Anterior cingulate cortex (tissue), 58 donors: ENCODE data around the gene ANXA1.
A peak's percentile ranks its signal among the peaks of the same experiment; 100 is the strongest.
"Not testable (repeated sequence)": the region's sequence is repeated elsewhere in the genome, so short reads cannot be mapped to it uniquely, and the experiment has no call there.

Source experiments
- DNase-seq, 58 donors: peaks; one replicate each; lab custom pipeline; 2025; lab: John Stamatoyannopoulos, UW

The ANXA1 gene

DNA sequence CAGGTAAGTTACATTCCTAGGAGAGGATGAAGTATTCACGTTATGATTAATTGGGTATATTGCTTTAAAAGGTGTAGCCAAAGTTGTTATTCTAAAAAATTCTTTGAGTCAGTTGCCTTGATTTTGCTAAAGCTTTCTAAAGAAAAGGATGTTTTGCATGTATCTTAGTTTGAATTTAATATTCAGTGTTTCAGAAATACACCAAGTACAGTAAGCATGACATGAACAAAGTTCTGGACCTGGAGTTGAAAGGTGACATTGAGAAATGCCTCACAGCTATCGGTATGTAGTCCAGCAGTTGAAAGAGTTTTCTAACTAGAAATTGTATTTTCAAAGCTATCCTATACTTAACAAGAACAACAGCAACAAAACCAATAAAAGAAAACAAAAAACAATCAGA is 14.2 kb downstream of the ANXA1 start:
- DNase-seq, result no peak

DNA sequence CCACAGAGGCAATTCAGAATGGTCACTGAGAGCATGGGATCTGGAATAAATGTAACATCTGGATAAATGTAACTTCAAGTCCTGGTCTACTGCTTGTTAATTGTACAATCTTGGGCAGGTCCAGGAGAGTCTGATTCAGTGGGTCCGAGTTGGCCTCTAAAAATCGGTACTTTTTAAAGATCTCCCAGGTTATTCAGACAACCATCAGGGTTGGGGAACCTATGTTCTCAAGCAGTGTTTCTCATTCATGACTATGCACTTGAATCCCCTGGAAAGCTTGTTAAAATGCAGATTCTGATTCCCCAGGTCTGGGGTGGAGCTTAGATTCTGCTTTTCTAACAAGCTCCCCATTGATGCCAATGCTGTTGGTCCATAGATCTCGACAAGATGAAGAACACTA is 14.8 kb downstream of the ANXA1 start:
- DNase-seq, result no peak

DNA sequence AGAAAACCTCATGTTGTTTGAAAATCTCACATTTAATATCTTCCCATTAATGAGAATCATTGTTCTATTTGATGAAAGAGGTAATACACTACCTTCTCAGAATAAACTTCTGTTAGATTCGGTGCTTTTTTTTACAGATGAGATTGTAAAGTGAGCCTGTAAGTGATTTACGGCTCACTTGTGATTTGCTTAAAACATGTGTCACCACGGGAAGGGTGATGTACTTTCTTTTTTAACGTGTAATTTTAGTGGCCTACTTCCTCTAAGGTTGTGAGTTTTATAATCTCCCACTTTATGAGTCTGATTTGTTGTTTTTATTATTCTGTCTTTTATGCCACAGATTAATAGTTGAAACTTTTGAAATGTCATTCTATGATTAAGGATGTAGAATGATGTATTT is 15.9 kb downstream of the ANXA1 start:
- DNase-seq, result no peak

DNA sequence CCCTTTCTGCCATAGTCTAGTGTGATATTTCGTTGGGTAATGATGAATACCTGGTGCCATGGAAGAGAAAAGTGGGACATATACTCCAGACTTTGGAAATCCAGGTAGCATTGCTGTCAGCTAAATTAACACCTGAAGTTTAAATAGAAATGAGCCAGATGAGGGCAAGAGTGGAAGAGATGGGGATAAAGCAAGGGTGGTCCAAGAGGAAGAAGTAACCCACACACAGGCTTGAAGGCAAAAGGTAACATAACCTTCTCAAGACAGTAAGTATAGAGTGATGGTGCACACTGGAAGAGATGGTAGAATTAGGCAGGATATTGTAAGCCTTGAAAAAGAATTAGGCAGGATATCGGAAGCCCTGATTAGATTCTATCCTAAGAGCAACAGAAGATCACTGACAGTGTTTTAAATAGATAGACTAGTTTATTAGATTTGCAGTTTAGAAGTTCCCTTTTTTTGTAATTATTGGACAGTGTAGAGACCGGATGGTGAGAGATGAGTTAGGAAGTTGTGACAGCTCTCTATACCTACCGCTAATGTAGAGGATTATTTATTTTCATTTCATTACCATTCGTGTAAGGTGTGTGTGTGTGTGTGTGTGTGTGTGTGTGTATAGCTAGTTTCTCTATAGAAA is 16.8 kb downstream of the ANXA1 start:
- no peak for DNase-seq

DNA sequence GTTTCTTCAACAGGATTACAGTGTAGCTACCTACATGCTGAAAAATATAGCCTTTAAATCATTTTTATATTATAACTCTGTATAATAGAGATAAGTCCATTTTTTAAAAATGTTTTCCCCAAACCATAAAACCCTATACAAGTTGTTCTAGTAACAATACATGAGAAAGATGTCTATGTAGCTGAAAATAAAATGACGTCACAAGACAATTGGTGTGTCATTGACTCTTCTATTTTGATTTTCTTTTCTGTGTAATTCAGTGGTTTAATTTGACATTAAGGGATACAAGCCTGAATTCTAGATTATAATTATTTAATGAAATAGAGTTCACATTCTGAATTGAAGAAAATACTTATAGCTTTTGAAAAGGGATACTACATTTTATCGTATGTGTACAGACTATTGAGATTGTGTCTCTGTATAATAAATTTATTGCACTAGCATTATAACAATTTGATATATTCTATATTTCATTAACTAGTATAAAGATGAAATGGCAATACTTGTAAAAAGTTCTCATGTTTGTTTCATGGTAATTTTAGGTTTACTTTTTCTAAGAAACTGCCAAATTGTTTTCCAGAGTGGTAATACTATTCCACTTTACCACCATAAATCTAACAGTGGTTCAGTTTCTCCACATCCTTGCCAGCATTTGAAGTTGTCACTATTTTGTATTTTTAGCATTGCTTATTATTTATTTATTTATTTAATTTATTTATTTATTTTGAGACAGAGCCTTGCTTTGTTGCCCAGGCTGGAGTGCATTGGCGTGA is 18.7 kb downstream of the ANXA1 start:
- DNase-seq, result no peak

DNA sequence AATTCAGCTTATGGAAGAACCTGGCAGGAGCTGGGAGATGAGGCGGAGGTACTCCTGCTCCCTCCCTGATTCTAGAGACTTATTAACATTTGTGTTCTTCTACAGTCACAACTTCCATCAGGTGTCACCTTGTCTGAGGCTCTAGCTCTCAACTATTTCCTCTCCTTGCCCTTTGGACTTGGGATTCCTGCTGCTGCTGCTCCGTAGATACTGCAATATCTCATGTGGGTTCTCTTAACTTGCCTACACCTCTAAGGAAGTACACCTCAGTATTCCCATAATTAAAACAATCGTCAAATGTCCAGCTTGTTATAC is 21.2 kb downstream of the ANXA1 start:
- no peak for DNase-seq

DNA sequence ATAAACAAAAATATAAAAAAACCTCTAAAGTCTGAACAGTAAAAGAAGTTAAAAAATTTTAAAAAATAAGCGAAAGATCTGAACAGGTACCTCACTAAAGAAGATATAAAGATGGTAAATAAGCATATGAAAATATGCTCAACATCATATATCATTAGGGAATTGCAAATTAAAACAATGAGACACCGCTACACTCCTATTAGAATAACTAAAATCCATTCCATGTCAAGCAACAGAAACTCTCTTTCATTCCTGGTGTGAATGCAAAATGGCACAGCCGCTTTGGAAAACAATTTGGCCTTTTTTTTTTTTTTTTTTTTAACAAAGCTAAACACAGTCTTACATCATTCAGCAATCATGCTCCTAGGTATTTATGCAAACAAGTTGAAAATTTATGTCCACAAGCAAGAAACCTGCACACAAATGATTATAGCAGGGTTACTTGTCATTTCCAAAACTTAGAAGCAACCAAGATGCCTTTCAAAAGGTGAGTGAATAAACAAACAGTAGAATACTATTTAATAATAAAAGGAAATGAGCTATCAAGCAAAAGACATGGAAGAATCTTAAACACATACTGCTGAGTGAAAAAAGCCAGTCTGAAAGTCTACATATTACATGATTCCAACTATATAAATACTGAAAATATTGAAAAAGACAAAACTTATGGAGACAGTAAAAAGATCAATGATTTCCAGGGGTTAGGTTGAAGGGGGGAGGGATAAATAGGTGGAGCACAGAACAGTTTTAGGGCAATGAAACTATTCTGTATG is 22.1 kb downstream of the ANXA1 start:
- DNase-seq, result no peak

DNA sequence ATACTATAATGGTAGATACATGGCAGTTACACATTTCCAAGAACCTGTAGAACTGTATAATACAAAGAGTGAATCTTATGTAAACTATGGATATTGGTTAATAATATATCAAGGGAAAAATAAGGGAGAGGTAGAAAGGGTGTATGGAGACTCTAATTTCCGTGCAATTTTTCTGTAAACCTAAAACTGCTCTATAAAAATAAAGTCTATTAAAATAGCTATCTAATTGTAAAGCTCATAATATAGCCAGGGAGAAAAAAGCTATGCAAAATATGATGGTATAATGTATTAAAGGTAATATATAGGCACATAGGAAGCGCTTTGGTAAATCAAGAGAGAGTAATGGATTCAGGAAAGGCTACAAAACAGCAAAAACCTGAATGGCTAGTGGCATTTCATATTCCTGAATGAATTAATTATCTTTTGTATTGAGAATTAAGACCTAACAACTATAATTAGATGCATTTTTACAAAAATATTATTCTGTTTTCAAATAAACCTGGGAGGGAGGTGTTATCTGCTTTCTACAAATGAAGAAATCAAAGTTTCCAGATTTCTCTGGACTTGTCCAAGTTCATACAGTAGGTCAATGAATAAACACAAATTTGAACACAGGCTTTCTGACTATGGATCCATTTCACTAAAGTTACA is 22.8 kb downstream of the ANXA1 start:
- no peak for DNase-seq

DNA sequence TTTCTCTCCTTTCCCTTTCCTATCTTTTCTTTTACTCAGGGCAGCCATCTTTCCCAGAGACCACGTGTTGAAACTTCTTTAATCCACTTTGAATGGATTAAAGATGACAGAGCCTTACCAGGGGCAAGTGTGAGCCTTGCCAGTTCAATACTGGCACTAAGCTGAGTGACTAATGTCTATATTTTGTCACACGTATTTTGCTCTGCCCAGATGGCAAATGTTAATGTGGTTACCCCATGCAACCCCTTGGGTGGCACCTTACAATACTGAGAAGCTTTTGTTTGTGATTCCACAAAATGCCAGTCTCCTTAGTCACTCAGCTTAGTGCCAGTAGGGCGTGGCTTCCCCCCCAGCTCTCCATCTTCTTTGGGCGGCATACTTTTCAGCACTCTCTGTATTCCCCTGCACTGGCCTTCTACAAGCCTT is 24.8 kb downstream of the ANXA1 start:
- no peak for DNase-seq

DNA sequence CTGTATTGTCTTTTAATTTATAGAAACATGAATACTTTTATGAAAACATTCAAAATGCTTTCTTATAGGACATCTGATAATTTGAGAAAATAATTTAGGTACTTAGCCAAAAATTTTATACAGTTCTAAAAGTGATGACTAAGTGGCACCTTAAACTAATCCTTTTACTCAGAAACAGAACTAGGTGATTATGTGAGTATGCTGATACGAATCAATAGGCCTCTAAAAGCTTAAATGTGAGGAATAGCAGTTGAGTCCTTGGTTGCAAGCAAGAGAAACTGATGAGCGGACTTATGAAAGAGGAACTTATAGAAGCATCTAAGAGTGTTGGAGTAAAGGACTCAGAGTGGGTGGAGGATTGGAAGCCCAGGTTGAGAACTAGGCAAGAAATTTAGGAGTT is 26.4 kb downstream of the ANXA1 start:
- DNase-seq, result no peak

DNA sequence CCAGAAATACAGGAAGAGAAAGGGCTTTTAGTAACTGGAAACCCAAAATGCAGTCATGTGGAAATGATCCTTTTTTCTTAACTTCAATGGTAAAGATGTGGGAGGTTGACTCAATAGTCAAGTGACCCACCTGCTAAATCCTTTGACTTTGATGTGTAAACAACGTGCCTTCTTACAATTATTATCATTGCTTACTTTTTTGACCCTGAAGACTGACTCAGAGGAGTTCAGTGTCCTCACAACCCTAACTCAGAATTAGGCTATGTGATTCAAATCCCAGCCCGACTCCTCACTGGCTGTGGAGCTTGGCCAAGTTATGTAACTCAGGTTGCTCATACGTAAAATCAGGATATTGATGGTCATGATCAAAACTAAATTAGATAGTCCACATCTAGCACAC is 27.9 kb downstream of the ANXA1 start:
- no peak for DNase-seq

DNA sequence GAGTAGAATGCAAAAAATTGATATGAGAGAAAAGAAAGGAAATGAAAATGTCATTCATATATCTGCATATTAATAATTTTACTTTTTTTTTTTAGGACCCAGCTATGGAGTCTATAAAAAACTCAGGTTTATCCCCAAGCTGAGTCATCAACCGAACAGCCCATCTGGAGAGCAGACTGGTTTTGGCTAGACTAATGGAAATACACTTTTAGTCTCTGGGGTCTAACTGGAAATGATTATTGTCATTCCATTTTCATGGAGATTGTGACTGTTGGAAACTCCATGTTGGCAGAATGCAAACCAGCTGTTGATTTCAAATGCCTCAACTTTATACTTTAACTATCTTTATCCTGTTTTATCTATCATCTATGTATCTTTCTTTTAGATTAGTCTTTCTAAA is 28.7 kb downstream of the ANXA1 start:
- no peak for DNase-seq

DNA sequence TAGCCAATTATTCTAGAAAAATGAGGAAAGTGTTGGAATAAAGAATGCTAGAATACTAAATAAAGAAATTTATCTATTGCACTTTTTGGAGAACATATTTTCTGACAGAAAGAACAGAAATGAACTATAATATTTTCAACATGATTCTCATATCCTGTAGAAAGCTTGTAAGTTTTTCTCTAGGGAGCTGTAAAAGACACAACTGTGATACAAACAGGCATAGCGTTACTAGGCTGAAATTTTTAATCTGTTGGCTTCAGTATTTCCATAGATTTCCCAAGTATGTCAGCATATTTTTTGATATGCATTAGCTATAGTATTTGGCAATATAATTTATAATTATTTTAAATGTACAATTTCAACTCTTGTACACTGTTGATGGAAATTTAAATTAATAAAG is 31.3 kb downstream of the ANXA1 start:
- DNase-seq, result no peak

DNA sequence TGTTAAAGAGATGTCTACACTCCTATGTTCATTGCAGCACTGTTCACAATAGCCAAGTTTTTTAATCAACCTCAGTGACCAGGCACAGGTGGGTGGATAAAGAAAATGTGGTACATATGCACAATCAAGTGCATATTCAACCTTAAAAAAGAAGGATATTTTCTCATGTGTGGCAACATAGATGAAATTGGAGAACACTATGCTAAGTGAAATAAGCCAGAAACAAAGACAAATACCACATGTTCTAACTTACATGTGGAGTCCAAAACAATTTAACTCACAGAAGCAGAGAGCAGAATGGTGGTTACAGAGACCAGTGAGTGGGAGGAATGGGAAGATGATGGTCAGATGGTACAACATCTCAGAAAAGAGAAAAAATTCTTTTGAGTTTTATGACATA is 31.8 kb downstream of the ANXA1 start:
- no peak for DNase-seq

DNA sequence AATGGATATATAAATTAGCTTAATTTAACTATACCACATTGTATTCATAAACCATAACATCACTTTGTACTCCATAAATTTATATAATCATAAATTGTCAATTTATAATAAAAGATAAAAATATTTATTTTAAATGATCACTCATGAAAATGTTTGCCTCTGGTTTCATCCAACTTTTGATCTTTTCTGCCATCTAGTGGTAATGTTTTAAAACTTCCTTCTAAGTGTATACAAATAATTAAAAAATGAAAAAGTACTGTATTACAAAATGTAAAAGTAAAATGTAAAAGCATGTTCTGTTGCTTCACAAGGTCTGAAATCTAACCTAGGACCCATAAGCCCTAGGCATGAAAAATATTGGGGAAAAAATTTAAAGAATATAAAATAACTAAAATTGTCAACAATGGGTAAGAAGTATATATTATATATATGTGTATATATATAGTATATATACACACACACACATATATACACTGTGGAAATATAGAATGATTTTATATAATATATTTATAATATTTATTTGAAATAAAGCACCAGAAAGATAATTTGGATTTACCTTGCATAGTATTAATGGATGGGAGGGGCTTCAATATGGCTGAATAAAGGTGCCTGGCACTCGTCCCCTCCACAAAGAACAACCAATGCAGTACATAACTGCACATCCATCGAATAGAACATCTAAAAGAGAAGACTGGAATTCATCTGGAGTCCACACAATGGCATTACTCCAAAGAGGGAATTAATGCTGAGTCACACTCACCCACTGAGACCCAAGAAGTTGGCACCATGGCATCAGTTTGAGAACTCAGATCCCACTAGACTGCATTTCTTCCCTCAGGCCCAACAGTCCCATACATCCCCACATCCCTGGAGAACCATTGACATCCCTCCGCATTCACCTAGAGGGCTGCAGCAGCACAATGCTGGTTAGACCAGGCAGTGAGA is 32.5 kb downstream of the ANXA1 start:
- DNase-seq, result no peak

DNA sequence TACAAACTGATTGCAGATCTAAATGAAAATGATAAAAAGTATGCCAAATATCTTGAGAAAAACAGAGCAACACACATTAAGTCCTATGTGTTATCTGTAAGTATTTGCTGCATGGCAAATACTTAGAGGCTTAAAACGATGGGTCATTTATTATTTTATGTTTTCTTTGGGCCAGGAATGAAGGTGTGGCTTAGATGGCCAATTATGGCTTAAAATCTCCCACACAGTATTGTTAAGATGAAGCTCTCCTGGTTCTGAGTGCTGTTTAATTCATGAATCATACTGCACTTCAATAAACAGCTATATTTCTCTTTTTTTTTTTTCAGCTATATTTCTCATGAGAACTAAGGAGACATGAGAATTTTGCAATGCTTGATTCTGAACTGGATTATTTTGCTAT is 39.4 kb downstream of the ANXA1 start:
- not testable (repeated sequence) for DNase-seq

DNA sequence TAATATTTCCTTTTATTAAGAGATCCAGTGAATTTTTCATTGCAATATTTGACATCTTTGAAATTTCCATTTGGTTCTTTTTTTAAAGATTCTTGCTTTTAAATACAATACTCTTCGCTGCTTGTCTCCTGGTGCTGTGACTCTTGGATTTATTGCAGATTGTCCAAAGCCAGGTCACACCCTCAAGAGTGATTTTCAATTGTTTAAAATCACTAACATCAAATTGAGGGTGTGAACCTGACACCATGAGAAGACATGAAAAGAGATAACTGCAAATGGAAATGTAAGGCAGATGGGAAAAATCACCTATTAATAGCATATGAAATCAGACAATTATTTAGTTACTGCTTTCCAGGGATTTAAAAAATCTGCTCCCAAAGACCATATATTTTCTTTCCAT is 42.6 kb downstream of the ANXA1 start:
- DNase-seq, result no peak

DNA sequence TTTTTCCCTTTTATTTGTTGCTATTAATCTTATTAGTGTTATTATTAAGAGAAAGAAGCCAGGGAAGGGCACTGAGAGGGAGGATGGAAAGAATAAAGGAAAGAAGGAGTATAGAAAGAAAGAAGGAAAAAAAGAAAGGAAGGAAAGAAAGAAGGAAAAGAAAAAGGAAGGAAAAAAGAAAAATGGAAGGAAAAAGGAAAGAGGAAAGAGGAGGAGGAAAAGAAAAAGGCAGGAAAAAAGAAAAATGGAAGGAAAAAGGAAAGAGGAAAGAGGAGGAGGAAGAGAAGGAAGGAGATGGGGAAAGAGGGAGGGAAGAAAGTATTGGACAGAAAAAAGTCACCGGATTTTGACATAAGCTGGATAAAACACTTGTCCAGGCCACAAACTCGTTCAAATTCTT is 47.8 kb downstream of the ANXA1 start:
- no peak for DNase-seq

DNA sequence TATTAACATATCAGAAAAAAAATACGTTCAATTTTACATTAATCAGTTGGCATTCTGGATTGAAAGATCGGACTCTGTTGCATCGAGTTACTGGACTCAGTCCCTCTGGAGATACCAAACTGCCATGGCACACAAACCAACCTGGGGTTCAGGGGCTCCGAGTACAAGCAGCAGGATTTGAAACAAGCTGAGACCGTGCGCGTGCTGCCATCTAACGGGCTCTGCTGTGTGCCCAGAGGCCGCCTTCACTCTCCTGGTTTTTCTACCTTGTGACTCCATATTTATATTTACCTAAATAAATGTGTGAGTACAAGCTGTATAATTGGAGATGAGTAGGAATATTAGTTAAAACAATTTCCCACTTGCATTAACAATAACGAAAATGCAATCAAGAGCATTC is 48.2 kb downstream of the ANXA1 start:
- peak in 2 of 58 donors; percentile 0 to 9 for DNase-seq
